Cardiac atrium fibroblast (primary cell): ENCODE measurements around the gene IFI16. TPM values are rescaled to one million over a fixed set of nuclear protein-coding genes. Genes with fewer than 3 reads are reported as not detected.

Experiments
- total RNA-seq: library from RNA; depleted of rRNA; stranded (reverse); fragments of >200 nt; gene quantifications from 2 replicates; pipeline ENCODE4 v1.2.3, GENCODE V29; 2015

IFI16 gene
- 72.8 and 101 TPM in 2 replicates for total RNA-seq

GRCh38 chr1:159009704-159010361, at the start of gene IFI16:
IFI16 (plus strand) TSS chr1:159009907; CDS start chr1:159014681, 4,774 bp downstream.

GRCh38 chr1:159076438-159077119, 66.9 kb downstream of the IFI16 start, which contains the start of gene AIM2:
AIM2 (minus strand) TSS chr1:159076766; CDS start chr1:159073499, 3,267 bp downstream.

Other genes with a start within 250 kb of the IFI16 start
- gene OR6N1, start 237.7 kb upstream of the IFI16 start, total RNA-seq: not detected in 2 replicates
- gene OR6N2, start 228.7 kb upstream of the IFI16 start, total RNA-seq: not detected in 2 replicates
- gene MNDA, start 178.6 kb upstream of the IFI16 start, total RNA-seq: not detected in 2 replicates
- gene PYHIN1, start 78.4 kb upstream of the IFI16 start, total RNA-seq: not detected in 2 replicates
- not detected in 2 replicates for gene AIM2, start 66.9 kb downstream of the IFI16 start, total RNA-seq
- gene CADM3, start 161.7 kb downstream of the IFI16 start, total RNA-seq: 22.6 and 52.0 TPM in 2 replicates
- 0.54 and 2.4 TPM in 2 replicates for gene ACKR1, start 195.0 kb downstream of the IFI16 start, total RNA-seq